GM19452 (cell line): Measurements from ENCODE around the gene SGCD.

Experiments used
- ATAC-seq: cut with Tn5 transposase; IDR thresholded peaks from one replicate; pipeline ENCODE4 v1.9.1; 2021; ENCODE audit not compliant: unreplicated experiment

The SGCD gene

GRCh38 chr5:156755421-156756087, 428.6 kb downstream of the SGCD start:
- ATAC-seq: no peak

DNA sequence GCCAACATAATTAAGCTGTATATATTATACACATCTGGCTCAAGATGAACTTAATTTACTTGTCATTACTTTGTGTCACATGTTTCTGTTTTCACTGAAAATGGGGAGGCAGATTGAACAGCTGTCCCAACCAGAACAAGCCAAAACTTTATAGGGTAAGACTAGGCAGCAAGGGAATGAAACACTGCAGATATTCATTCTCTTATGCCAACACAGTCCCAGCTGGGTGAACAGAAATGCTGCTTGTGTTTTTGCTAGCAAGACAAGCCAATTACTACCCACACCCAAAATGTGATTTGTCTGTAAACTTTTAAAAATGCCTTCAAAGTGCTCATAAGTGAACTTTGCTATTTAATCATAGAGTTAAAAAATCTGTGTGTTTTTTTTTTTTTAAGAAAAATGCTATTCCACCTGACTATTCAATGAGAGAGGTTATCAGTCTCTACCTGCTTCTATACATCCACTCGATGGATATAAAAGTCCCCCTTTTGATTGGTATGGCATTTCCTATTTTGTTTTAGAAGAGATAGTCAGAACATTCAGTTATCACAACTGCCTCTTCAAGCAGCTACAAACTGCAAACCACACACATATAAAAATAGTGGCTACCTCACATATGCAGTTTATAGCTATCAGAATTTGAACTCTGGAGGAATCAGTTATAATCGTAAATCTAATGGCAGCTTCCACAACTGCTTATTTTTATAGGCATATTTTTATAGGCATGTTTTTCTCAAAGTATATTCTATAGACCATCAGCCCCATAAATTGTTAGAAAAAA, 431.2 kb downstream of the SGCD start:
- no peak for ATAC-seq

DNA sequence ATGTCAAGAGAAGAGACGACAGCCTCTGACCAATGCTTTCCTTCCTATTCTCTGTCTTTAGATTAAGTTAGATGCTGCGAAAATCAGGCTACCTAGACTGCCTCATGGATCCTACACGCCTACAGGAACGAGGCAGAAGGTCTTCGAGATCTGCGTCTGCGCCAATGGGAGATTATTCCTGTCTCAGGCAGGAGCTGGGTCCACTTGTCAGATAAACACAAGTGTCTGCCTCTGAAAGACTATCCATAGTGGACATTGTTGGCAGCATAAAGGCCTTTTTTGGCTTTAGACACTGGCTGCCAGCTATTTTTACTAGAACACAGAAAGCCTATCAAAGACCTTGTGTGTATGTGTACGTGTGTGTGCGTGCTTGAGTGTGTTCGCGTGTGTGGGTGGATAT, 432.2 kb downstream of the SGCD start:
- no peak for ATAC-seq

GRCh38 chr5:156762771-156763170, 435.8 kb downstream of the SGCD start:
- no peak for ATAC-seq

DNA sequence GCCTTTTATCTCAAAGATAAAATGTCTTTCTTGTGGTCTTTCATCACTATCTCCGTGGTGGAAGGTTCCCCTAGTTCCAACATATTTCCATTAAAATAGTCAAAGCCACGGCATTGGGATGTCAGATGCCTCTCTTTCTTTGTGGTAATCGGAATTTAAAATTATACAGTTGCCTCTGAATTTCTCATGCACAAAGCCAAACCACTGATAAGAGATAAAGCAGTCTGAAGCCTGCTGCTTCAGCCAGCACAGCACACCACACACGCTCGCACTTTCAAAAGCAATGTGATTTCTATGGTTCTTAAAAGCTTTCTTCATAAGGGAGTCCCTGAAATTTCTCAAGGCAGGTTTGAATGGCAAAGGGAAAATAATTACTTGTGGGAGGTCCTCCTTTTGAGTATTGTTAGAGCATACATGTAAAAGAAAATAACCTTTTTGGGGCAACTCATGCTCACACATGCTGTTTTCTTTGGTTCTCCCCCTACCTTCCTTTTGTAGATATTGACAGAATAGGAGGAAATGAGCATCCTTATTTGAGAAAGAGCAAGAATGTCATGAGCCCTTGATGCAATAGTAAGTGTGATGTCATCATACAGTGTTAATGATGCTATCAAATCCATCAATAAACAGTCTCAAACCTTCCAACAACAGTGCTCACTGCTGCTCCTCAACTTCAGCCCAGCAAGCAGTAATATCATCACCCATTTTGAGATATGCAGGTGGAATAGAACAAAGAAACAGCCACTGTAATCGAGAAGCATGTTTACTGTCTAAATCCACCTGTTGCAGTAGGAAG, 437.4 kb downstream of the SGCD start:
- no peak for ATAC-seq

DNA sequence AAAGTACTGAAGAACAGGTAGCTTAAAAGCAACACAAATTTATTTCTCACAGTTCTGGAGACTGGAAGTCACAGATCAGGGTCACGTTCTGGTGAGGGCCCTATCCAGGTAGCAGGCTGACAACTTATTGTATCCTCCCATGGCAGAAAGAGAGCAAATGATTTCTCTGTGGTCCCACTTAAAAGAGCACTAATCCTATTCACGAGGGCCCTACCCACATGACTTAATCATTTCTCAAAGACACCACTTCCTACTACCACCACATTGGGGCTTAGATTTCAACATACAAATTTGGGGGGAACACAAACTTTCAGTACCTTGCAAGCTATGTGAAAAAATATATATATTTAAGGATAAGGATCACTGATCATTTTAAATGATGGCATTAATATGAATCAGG, 447.3 kb downstream of the SGCD start:
- no peak for ATAC-seq

GRCh38 chr5:156778139-156778706, 451.3 kb downstream of the SGCD start:
- no peak for ATAC-seq

DNA sequence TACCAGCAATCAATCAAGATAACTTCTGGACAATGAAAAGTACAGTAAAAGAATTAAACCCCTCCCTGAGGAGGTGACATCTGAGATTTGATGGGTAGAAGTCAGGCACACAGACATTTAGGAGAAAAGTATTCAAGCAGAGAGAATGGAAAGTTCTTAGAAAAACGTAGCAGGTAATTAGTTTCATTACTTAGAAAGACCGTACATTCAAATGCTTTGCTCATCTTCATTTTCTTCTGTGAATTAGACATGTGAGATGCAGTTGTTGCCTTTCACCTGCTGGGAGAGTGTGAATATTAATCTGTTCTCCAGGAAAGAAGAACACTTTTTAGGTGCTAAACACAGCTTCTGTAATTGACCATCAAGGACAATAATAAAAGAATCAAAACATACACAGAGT, 451.8 kb downstream of the SGCD start:
- no peak for ATAC-seq

GRCh38 chr5:156779436-156779835, 452.5 kb downstream of the SGCD start:
- no peak for ATAC-seq

DNA sequence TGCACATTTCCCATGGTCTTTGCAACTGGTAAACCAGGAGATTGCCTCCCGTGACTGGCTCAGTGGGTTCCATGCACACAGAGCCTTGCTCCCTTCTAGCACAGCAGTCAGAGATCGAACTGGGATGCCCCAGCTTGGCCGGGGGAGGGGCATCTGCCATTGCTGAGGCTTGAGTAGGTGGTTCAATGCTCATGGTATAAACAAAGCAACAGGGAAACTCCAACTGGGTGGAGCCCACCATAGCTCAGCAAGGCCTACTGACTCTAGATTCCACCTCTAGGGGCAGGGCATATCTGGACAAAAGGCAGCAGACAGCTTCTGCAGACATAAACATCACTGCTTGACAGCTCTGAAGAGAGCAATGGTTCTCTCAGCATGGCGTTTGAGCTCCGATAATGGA, 456.1 kb downstream of the SGCD start:
- ATAC-seq: no peak

- ATAC-seq: no peak
Measured at GRCh38 chr5:156794687-156795086, 467.7 kb downstream of the SGCD start.

DNA sequence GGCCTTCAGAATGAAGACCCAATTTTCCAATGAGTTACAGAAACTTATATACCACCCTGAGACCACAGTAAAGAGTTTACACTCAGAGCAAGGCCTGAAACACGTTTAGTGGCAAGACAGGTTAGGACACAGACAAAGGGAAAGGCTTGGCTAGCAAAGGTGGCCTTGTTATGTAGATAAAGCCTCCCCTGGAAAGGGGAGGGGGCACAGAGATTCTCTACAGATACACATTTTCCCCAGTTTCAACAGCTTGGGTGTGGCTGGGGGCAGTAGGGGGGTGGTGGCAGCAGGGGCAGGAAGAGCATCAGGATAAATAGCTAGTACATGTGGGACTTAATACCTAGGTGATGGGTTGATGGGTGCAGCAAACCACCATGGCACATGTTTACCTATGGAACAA, 471.2 kb downstream of the SGCD start:
- no peak for ATAC-seq

DNA sequence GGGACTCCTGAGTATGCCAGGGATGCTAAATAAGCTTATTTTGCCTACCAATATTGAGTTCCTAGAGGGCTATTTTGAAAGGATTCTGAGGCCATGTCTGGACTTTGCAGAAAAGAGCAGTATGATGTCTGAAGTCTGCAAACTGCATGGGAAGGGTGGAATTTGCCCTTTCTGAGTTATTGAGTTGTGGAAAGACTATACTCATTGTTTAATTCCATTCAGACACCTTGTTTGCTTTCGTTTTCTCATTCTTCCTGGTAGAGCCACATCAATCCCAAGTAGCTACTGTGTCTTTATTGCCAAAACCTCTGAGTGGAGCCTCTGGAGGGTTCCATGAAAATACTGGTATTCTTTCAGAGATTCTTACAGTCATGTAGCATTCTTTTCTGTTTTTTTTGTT, 472.2 kb downstream of the SGCD start:
- ATAC-seq: no peak

GRCh38 chr5:156800929-156801328, 474.0 kb downstream of the SGCD start:
- no peak for ATAC-seq

DNA sequence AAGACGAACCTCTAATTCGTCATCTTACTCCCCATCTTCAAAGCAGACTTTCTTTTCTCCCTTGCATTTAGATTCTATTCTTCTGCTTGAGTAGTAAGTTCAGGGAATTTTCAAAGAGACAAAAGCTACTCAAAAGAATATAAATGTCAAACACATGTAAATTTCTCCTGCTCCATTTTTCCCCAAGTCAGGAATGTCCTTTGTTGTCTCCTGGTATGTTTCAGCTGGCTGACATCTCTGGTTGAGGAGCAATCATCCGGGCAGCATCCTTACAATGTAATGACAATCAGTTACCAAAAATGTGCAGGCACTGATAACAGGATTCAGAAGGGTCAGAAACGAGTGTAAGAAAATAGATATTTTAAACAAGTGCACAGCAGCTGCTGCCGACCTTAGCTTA, 475.5 kb downstream of the SGCD start:
- no peak for ATAC-seq

GRCh38 chr5:156803404-156803803, 476.4 kb downstream of the SGCD start:
- no peak for ATAC-seq

DNA sequence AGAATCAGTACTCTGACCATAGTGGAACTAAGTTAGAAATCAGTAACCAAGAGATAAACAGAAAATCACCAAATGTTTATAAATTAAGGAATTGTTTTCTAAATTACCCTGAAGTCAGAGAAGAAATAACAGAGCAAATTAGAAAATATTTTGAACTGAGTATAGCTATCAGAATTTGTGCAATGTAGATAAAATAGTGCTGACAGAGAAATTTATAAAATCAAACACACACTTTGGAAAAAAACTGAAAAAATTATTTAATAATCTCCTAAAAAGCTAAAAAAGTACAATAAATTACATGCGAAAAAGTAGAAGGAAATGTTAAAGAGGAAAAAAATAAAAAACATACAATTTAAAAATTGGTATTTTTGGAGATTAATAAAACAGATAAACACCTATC, 486.0 kb downstream of the SGCD start:
- no peak for ATAC-seq

DNA sequence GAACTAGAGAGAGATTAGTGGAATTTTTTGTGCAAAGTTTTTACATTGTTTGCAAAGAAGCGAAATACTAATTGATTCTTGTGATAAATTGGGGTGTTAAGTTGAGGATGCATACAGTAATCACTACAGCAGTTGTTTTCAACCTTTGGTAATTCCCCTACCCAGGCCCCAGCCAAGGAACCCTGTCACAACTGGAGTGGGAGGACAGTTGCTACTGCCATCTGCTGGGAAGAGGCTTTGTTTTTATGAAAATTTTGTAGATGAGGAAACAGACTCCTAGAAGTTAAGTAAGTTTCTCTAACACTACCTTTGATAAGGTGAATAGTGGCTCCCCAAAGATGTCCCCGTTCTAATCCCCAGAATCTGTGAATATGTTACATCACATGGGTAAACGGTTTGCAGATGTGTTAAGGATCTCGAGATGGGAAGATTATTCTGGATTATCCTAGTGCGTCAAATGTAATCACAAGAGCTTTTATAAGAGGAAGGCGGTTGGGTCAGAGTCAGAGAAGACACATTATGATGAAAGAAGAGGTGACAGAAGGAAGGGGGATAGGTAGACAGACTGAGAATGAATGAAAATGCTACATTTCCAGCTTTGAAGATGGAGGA, 489.1 kb downstream of the SGCD start:
- ATAC-seq: peak; percentile 52
